Anterior cingulate cortex (tissue), 58 donors: ENCODE data around the gene OSBP.
"Not testable (repeated sequence)": the region's sequence is repeated elsewhere in the genome, so short reads cannot be mapped to it uniquely, and the experiment has no call there.

Experiments
- DNase-seq, 58 donors: peaks; one replicate each; lab custom pipeline; 2025; lab: John Stamatoyannopoulos, UW

The OSBP gene

DNA sequence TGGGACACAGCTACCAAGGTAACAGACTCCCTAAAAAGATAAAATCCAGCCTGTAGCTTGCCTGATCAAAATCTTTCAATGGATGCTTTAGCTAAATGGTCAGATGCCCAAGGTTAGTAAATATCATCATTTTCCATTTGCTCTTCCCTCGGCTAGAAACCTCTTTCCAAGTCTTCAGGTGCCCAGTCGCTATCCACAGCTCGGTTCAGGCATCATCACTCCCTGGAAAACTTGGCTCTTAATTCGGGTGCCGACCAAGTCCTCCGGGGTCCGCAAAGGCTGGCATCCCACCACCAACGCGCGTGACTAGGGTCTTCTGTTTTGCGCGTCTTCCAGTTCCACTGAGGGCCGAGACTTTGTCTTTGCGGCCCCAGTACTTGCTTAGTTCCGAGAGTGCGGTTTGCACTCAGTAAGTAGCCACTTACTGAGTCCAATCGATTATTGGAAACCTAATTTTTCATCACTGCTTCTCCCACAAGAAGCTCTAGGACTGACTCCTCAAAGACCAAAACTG is 59.9 kb downstream of the OSBP start:
- peak in 6 of 58 donors; percentile 28 to 65 (median 44) for DNase-seq

DNA sequence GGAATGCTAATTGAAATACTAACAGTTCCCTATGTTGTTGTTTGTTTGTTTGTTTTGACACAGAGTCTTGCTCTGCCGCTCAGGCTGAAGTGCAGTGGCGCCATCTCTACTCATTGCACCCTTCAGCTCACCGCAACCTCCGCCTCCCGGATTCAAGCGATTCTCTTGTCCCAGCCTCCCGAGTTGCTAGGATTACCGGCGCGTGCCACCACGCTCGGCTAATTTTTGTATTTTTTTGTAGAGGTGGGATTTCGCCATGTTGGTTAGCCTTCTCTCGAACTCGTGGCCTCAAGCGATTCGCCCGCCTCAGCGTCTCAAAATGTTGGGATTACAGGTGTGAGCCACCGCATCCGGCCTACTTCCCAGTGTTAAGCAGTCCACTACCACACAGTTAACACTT is 62.3 kb downstream of the OSBP start:
- no peak for DNase-seq

DNA sequence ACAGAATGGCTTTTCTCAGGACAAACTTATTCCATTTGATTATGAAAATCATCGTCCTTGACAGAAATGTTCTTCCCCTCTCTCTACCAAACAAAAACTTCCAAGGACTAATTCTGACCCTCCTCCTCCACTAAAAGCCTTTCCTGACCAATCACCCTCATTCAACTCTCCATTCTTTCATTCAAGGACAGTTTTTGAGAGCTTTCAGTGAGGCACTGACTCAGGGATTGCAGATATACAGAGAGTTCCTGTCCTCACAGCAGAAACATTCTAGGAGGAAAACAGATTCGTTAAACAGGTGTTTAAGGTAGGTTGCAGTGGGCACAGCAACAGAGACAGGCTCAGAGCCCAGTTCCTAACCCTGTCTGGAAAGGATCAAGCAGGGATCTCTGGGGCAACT is 62.7 kb downstream of the OSBP start:
- DNase-seq = no peak

DNA sequence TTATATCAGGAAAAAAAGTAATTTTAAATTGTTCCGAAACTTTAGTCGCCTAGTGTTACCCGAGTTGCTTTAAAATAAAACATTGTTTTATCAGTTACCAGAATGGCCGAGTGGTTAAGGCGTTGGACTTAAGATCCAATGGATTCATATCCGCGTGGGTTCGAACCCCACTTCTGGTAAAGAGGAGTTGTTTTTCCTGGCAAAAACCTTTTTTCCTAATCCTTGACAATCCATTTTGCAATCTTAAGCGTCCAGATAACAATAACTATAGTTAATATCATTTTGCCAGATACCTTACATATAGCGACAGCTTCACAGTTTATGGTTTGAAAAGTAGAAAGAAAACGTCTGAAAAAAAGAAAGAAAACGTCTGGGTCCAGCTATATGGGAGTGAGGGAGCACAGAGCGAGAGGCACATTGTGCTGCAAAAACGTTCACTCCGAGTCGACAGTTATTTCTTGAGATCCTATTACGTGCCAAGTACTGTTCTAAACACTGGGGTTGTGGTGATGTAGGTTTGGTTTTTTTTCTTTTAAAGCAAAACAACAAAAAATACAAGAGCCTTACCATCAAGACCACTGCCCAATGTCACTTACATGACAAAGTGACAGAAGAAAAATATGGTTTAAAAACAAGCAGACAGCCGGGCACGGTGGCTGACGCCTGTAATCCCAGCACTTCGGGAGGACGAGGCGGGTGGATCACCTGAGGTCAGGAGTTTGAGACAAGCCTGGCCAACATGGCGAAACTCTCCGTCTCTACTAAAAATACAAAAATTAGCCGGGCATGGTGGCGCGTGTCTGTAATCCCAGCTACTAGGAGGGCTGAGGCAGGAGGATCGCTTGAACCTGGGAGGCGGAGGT is 63.7 kb downstream of the OSBP start:
- peak in 14 of 58 donors; percentile 2 to 52 (median 18) for DNase-seq

DNA sequence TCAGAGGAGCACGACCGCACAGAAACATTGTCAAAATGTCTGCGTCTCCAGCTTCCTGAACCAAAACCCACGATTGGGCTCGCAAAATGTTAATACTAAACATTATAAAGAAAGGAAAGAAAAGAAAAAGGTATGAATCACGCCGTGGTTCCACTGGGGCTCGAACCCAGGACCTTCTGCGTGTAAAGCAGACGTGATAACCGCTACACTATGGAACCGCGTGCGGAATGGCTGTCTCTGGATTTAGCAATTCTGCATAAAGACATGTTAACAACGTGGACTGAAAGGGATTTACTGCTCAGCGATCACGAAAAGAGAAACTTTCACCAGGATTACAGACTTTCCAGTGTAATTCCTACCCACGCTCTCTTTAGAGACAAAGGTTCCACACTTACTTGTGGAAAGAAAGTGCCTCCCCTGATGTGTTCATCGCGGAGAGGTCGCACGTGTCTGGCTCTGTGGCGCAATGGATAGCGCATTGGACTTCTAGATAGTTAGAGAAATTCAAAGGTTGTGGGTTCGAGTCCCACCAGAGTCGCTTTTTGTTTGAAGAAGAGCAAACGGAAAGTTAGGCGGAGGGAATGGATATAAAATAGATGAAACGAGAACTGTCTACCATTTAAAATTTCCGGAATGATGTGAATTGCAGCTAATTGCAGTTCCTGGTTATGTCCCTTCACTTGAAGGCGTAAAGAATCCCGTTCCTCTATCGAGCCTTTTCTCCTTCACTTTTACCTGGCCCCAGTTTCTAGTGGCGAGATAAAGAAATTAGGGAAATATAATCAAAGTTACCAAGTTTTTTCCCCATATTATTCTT is 64.5 kb downstream of the OSBP start:
- DNase-seq = peak in 56 of 58 donors; percentile 3 to 85 (median 69)

GRCh38 chr11:59550368-59550841 is 65.2 kb downstream of the OSBP start:
- peak in 56 of 58 donors; percentile 25 to 87 (median 68) for DNase-seq

- no peak for DNase-seq
Measured at GRCh38 chr11:59548309-59548656, 67.3 kb downstream of the OSBP start.

- DNase-seq = not testable (repeated sequence)
Measured at GRCh38 chr11:59547605-59548308, 67.8 kb downstream of the OSBP start.

DNA sequence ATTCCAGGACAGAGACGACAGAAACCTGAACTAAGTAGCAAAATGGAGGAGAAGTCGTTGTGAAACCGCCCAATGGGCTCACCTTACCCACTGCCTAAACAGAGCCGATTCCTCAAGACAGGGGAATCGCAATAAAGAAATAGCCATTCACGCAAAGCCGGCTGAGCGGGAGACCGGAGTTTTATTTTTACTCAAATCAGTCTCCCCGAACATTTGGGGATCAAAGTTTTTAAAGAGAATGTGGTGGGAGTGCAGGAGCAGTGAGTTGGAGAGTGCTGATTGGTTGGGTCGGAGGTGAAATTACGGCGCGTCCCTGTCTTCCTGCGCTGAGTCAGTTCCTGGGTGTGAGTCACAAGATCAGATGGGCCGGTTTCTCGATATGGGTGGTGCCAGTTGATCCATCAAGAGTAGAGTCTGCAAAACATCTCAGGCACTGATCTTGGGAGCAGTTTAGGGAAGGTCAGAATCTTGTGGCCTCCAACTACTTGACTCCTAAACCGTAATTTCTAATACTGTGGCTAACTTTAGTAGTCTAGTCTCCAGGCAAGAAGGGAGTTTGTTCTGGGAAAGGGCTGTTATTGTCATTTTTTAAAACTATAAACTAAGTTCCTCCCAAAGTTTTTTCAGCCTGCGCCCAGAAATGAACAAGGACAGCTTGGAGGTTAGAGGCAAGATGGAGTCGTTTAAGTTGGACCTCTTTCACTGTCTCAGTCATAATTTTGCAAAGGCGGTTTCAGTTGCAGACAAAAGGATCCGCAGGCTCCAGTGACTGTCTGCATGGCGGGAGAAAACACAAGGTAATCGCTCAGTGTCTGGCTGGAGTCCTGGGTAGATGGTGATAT is 70.2 kb downstream of the OSBP start:
- no peak for DNase-seq

DNA sequence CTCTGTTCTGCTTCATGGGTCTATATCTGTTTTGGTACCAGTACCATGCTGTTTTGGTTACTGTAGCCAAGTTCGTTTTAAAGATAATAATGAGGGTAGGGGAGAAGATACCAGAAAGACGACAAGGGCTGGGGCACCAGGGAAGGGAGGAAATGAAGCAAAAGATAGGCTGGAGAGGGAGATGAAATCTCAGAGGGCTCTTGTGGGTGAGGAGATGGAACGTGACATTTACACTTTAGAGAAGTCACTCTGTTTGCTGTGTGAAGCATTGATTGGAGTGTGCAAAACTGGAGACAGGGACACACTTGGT is 70.8 kb downstream of the OSBP start:
- no peak for DNase-seq

DNA sequence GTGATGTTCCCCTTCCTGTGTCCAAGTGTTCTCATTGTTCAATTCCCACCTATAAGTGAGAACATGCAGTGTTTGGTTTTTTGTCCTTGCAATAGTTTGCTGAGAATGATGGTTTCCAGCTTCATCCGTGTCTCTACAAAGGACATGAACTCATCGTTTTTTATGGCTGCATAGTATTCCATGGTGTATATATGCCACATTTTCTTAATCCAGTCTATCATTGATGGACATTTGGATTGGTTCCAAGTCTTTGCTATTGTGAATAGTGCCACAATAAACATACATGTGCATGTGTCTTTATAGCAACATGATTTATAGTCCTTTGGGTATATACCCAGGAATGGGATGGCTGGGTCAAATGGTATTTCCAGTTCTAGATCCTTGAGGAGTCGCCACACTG is 71.9 kb downstream of the OSBP start:
- DNase-seq = not testable (repeated sequence)

DNA sequence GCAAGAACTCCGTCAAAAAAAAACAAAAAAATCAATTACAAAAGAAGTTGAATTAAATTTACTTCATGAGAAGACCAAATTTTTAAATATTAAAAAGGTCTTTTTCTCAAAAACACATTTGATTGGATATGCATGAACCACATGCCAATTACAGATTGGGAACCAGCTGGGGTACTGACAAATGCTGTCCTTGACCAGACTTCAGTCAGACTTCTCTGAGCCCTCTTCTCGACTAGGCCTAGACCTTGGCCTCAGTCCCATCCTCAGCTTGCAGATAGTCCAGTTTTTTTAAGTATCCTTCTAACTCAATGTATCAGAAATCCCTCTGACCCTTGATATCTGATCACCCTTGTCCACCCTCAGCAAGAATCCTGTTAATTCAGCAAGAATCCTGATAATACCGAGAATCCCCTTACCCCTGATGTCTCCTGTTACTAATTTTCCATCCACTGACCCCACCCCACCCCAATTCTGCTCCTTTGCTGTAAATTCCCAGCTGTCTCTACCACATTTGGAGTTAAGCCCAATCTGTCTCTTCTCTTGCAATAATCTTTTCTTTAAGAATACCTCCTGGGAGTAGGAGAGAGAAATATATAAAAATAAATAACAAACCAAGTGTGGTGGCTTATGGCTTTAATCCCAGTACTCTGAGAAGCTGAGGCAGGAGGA is 73.3 kb downstream of the OSBP start:
- no peak for DNase-seq

DNA sequence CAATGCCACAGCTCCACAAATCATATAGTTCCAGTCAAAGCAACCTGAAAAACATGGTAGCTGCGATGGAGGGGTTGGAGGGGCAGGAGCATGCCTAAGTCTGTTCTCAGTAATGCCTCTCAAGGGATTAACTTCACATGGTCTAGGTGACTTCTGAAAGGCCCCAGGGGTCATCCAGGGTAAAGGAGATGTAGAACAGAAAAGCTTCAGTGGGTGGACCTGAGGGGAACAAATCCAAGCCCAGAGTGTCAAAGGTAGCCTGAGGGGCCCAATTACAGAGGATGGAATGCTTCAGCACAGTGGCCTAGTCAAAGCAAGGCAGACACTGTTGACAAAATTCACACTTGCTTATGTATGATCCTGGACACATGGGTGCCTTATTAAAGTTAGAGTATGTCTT is 80.9 kb downstream of the OSBP start:
- DNase-seq = no peak

GRCh38 chr11:59532620-59533019 is 83.0 kb downstream of the OSBP start:
- no peak for DNase-seq

DNA sequence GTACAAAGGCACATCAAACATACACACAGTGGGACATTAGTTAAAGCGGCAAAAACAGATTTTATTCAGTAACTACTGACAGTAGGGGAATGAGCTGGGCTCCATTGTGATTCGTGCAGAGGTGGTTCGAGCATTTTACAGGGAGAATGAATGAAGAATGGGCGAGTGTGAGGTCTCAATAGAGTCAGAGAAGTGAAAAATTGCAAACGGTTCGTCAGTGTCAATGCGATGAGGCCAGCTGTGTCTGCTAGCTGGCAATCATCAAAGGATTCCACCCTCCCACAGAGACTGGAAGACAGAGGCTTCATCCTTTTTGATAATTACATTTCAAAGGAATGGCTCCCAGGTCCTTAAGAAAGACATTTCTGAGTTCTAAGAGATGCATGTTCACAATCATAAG is 86.9 kb downstream of the OSBP start:
- no peak for DNase-seq
